ENCODE data around the gene FMN2. TPM values are rescaled to one million over a fixed set of nuclear protein-coding genes. Genes with fewer than 3 reads are reported as not detected.

FMN2 gene
- total RNA-seq, 1 donor from 2014 or later: 1.7 TPM

DNA sequence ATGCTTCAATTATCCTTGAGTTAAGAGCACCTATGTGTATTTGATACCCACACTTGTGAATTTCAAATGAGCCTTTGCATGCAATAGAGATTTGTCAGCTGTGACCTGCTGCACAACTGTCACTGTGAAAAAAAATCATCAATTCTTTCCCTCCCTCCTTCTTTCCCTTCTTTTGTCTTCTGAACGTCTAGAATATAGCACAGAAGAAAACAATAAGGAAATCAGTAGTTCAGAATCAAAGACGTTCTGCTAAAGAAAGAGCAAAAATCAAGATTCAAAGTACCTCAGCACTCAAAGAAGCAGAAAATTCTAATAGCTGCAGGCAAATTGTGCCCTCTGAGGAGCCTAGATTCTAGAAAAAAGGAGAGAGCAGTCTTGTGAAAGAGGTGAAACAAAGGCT, 1.7 kb upstream of the FMN2 start:
- TF ChIP-seq EZH2 (IDR thresholded peaks at IDR 0.05): no peak
- TF ChIP-seq CTCF (IDR thresholded peaks at IDR 0.05): no peak
- TF ChIP-seq EZH2phosphoT487 (IDR thresholded peaks at IDR 0.05): no peak
- Histone ChIP-seq H4K20me1 (ENCODE audit: low read depth) (peaks cover 16% of the 10 kb centered on the region), H3K79me2 (ENCODE audit: low read depth) (no peaks in the 10 kb centered on the region), H2AFZ (replicated peaks) (no peak overlapping the region), H3K4me3 (no peak overlapping the region), H3K9ac (no peak overlapping the region), H3K27me3 (peaks cover 63% of the 10 kb centered on the region), H3K36me3 (no peaks in the 10 kb centered on the region), H3K4me2 (no peak overlapping the region), H3K4me1 (peaks cover 20% of the 10 kb centered on the region), H3K27ac (no peak overlapping the region), H3K9me3 (ENCODE audit: low read depth) (no peaks in the 10 kb centered on the region), H3F3A (ENCODE audit: low read depth) (peaks cover 17% of the 10 kb centered on the region)
- peaks cover 6% of the 10 kb centered on the region for H3K27me3 Mint-ChIP-seq (ENCODE audit: insufficient read depth, low read depth)
- no peaks in the 10 kb centered on the region for H3K36me3 Mint-ChIP-seq
- peaks cover 3% of the 10 kb centered on the region for H3K9me3 Mint-ChIP-seq
- peaks cover 34% of the 10 kb centered on the region for H3K4me1 Mint-ChIP-seq
- H3K4me3 Mint-ChIP-seq: peak overlapping the region; percentile 27
- H3K27ac Mint-ChIP-seq: no peak overlapping the region
- DNase-seq (ENCODE audit: low spot score): no peak

DNA sequence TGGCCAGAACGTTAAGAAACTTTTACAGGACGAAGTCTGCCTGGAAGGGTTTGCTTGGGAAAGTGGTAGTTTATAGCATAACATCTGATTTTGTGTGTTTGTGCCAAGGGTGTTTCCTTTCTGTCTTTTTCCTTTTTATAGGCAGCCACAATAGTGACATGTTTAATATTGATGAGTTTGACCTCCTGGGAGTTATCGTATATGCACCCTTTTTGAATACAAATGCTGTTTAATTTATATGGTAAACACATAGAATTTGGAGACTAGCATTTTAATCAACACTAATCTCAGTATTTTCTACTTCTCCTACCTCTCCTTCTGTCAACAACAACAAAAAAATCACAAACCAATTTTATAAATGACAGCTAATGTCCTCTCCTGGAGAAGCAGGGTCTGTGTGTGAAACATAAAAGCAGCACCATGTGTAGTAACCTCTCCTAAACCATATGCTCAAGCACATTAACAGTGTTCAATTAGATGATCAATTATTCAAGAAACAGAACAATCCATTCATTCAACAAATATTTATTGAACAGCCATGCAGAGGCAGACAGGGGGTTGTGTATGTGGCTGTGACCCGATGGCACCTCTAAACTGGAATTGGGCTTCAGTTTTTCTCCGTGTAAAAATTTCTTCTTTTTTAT, 604 bp upstream of the FMN2 start:
- Histone ChIP-seq H3K27ac (no peak overlapping the region), H3F3A (ENCODE audit: low read depth) (peaks cover 17% of the 10 kb centered on the region), H3K4me1 (peaks cover 20% of the 10 kb centered on the region), H3K9me3 (ENCODE audit: low read depth) (no peaks in the 10 kb centered on the region), H2AFZ (replicated peaks) (peak overlapping the region; percentile 99), H3K4me2 (peak overlapping the region; percentile 98), H3K4me3 (peak overlapping the region; percentile 94), H4K20me1 (ENCODE audit: low read depth) (peaks cover 16% of the 10 kb centered on the region), H3K9ac (no peak overlapping the region), H3K36me3 (no peaks in the 10 kb centered on the region), H3K79me2 (ENCODE audit: low read depth) (no peaks in the 10 kb centered on the region), H3K27me3 (peaks cover 63% of the 10 kb centered on the region)
- Mint-ChIP-seq H3K4me1 (peaks cover 39% of the 10 kb centered on the region), H3K36me3 (peaks cover 2% of the 10 kb centered on the region), H3K27me3 (ENCODE audit: insufficient read depth, low read depth) (peaks cover 6% of the 10 kb centered on the region), H3K4me3 (peak overlapping the region; percentile 91), H3K9me3 (no peaks in the 10 kb centered on the region), H3K27ac (peak overlapping the region; percentile 35)
- DNase-seq (ENCODE audit: low spot score): no peak
- TF ChIP-seq EZH2 (IDR thresholded peaks at IDR 0.05) (no peak), CTCF (IDR thresholded peaks at IDR 0.05) (no peak), EZH2phosphoT487 (IDR thresholded peaks at IDR 0.05) (no peak)

DNA sequence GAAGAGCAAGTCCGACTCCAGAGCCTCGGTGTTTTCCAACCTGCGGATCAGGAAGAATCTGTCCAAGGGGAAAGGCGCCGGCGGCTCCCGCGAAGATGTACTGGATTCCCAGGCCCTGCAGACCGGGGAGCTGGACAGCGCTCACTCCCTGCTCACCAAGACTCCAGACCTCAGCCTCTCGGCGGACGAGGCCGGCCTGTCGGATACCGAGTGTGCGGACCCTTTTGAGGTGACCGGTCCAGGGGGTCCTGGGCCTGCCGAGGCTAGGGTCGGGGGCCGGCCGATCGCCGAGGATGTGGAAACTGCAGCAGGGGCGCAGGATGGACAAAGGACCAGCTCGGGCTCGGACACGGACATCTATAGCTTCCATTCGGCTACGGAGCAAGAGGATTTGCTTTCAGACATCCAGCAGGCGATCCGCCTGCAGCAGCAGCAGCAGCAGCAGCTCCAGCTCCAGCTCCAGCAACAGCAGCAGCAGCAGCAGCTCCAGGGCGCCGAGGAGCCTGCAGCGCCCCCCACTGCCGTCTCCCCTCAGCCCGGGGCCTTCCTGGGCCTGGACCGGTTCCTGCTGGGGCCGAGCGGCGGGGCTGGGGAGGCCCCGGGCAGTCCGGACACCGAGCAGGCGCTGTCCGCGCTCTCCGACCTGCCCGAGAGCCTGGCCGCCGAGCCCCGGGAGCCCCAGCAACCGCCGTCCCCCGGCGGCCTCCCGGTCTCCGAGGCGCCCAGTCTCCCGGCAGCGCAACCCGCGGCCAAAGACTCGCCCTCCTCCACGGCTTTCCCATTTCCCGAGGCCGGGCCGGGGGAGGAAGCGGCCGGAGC, 827 bp downstream of the FMN2 start:
- Mint-ChIP-seq H3K27me3 (ENCODE audit: insufficient read depth, low read depth) (peaks cover 6% of the 10 kb centered on the region), H3K4me3 (peak overlapping the region; percentile 90), H3K9me3 (no peaks in the 10 kb centered on the region), H3K4me1 (peaks cover 40% of the 10 kb centered on the region), H3K36me3 (peaks cover 3% of the 10 kb centered on the region), H3K27ac (no peak overlapping the region)
- Histone ChIP-seq H3K9ac (no peak overlapping the region), H2AFZ (replicated peaks) (peak overlapping the region; percentile 99), H3F3A (ENCODE audit: low read depth) (peaks cover 17% of the 10 kb centered on the region), H3K4me2 (peak overlapping the region; percentile 98), H3K36me3 (no peaks in the 10 kb centered on the region), H3K4me3 (peak overlapping the region; percentile 94), H3K27me3 (peaks cover 63% of the 10 kb centered on the region), H3K4me1 (peaks cover 20% of the 10 kb centered on the region), H3K9me3 (ENCODE audit: low read depth) (no peaks in the 10 kb centered on the region), H3K27ac (no peak overlapping the region), H3K79me2 (ENCODE audit: low read depth) (no peaks in the 10 kb centered on the region), H4K20me1 (ENCODE audit: low read depth) (peaks cover 16% of the 10 kb centered on the region)
- peak; percentile 70 for DNase-seq (ENCODE audit: low spot score)
- TF ChIP-seq EZH2phosphoT487 (IDR thresholded peaks at IDR 0.05) (no peak), CTCF (IDR thresholded peaks at IDR 0.05) (peak; percentile 40), EZH2 (IDR thresholded peaks at IDR 0.05) (peak; percentile 34)
